HL-60 (cell line): ENCODE results near the gene CDK19.

Experiments used
- POLR2AphosphoS5 ChIP-seq: IDR thresholded peaks from 2 replicates; pipeline ENCODE4 v1.6.1; 2012; ENCODE audit warnings: low read depth
- SPI1 ChIP-seq: IDR thresholded peaks from 2 replicates; pipeline ENCODE4 v1.6.1; 2012; ENCODE audit warnings: low read depth, mild to moderate bottlenecking, borderline replicate concordance
- TF ChIP-seq, protein P1 (sequence below): IDR thresholded peaks from one replicate; pipeline ENCODE4 v1.5.1; 2011; ENCODE audit warnings: low read length, control low read depth, inconsistent platforms; ENCODE audit not compliant: insufficient read depth
- TF ChIP-seq, protein P2 (sequence below): IDR thresholded peaks from 2 replicates; pipeline ENCODE4 v1.6.1; 2012; ENCODE audit warnings: low read depth; ENCODE audit not compliant: insufficient replicate concordance

DNA sequence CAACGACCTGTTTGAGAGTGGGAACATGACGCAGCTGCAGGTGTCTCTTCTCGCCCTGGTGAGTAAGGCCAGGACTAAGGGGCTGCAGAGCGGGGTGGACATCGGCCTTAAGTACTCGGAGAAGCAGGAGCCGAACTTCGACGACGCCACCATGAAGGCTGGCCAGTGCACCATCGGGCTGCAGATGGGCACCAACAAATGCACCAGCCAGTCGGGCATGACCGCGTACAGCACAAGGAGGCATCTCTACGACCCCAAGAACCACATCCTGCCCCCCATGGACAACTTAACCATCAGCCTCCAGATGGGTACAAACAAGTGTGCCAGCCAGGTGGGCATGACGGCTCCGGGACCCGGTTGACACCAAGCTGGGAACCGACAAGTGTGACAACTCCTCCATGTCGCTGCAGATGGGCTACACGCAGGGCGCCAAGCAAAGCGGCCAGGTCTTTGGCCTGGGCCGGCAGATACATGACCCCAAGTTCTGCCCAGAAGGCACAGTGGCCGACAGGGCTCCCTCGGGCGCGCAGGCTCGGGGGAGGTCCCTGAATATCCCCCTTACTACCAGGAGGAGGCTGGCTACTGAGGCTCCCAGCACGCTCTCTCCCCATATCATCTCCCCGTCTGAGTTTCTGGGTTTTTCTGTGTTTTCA is 43.4 kb upstream of the CDK19 start:
- TF ChIP-seq, protein P1, sequence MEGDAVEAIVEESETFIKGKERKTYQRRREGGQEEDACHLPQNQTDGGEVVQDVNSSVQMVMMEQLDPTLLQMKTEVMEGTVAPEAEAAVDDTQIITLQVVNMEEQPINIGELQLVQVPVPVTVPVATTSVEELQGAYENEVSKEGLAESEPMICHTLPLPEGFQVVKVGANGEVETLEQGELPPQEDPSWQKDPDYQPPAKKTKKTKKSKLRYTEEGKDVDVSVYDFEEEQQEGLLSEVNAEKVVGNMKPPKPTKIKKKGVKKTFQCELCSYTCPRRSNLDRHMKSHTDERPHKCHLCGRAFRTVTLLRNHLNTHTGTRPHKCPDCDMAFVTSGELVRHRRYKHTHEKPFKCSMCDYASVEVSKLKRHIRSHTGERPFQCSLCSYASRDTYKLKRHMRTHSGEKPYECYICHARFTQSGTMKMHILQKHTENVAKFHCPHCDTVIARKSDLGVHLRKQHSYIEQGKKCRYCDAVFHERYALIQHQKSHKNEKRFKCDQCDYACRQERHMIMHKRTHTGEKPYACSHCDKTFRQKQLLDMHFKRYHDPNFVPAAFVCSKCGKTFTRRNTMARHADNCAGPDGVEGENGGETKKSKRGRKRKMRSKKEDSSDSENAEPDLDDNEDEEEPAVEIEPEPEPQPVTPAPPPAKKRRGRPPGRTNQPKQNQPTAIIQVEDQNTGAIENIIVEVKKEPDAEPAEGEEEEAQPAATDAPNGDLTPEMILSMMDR = no peak
- TF ChIP-seq POLR2AphosphoS5 (no peak), SPI1 (no peak)
- TF ChIP-seq, protein P2, sequence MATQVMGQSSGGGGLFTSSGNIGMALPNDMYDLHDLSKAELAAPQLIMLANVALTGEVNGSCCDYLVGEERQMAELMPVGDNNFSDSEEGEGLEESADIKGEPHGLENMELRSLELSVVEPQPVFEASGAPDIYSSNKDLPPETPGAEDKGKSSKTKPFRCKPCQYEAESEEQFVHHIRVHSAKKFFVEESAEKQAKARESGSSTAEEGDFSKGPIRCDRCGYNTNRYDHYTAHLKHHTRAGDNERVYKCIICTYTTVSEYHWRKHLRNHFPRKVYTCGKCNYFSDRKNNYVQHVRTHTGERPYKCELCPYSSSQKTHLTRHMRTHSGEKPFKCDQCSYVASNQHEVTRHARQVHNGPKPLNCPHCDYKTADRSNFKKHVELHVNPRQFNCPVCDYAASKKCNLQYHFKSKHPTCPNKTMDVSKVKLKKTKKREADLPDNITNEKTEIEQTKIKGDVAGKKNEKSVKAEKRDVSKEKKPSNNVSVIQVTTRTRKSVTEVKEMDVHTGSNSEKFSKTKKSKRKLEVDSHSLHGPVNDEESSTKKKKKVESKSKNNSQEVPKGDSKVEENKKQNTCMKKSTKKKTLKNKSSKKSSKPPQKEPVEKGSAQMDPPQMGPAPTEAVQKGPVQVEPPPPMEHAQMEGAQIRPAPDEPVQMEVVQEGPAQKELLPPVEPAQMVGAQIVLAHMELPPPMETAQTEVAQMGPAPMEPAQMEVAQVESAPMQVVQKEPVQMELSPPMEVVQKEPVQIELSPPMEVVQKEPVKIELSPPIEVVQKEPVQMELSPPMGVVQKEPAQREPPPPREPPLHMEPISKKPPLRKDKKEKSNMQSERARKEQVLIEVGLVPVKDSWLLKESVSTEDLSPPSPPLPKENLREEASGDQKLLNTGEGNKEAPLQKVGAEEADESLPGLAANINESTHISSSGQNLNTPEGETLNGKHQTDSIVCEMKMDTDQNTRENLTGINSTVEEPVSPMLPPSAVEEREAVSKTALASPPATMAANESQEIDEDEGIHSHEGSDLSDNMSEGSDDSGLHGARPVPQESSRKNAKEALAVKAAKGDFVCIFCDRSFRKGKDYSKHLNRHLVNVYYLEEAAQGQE = no peak
